Germinal center (tissue), 1 donor: ENCODE measurements around the gene IL3.

Experiments
- DNase-seq: peaks from one replicate; pipeline ENCODE4 v3.0.0; 2012; ENCODE audit warnings: mixed read lengths, low spot score

Gene IL3, protein sequence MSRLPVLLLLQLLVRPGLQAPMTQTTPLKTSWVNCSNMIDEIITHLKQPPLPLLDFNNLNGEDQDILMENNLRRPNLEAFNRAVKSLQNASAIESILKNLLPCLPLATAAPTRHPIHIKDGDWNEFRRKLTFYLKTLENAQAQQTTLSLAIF

GRCh38 chr5:132060501-132061161 is at the start of gene IL3:
TSS of gene IL3 (plus strand) at chr5:132060655. CDS start at chr5:132060707, 52 bp downstream.
- DNase-seq = no peak

DNA sequence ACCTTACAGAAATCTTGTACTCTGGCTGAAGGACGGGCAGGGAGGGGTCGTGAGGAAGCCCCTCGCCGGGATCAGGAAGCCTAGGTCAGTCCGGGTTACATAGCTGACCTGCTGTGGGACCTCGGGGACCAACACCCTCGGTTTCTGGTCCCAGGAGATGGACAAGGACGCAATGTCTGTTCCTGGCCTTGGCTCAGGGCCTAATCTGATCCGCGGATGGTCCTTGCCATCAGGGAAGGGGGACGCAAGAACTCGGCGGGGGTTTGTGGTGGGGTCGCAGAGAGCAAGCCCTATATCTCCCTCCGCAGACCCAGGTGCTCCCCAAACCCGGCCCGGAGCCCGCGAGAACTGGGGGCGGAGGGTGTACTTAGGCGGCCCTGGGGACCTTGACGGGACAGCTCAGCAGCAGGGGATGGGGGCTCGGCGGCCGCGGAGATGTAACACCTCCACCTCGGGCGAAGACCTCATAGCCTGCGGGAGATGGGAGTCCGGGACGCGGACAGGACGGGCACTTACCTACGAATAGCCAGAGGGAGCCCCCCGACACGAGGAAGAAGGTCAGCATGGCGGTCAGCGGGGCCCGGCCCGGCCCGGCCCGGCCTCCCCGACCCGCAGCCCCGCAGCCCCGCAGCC is 49.4 kb upstream of the IL3 start:
- no peak for DNase-seq

DNA sequence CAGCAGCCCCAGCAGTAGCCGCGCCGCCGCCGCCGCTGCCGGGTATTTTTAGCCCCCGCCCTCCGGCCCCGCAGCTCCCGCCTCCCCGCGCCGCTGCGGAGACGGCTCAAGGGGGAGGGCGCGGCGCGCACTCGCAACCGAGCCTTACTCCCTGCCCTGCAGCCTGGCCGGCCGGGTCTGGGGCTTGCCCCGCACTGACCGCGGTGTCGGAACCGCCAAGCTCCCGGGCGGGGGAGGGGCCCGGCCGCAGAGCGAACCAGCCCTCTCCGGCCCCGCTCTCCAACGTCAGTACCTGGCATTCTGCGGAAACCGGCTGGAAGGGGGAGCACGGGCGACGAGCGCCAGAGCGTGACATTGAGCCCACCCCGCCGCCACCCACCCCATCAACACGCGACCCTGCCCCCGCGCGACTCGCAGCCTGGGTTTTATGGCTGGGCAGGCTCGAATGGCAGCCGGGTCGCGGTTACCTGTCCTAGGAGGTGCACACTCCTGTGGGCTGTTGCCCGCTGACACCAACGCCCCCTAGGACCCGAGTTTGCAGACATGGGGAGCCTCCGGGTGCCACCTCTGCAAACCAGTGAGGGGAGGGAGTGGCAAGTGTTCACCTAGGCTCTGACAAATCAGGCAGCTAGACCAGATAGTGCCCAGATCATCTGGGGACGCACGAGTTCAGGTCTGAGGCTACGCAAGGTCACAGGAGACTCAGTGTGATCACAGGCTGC is 48.7 kb upstream of the IL3 start, which contains the start of gene ACSL6:
Gene ACSL6, minus strand, starts transcription at position 37 of the 722 bp plus-strand sequence. CDS start 105 bp downstream, outside the sequence.
- peak; percentile 45 for DNase-seq

GRCh38 chr5:132012371-132013005 is 48.0 kb upstream of the IL3 start:
- DNase-seq = no peak

DNA sequence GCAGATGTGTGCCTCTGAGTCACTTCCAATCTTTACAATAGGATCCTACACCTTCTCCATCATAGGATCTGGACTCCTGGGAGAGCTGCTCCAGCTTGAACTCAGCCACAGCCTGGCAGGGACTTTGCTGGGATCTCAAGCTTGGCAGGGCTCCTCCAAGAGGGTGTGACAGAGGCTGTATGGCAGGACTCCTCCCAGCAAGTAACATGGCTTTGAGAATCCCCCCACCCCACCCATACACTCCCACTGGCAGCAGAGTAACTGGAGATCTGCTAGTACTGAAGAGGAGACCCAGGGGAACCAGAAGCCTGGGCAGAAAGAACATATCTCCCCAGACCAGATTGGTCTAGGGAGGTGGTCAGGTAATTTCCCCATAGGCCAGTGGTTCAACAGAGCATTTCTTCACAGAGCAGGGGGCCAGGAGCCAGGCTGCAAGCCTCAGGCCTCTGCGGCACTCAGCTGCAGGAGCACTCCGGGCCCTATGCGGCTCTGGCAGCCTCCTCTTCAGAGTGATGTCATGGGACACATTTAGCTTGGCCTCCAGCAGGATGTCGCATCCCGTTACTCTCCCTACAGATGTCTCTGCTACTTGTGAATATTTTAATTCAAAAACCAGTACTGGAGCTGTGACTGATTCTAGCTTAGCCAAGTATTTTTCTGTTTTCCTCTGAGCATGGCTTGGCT is 47.3 kb upstream of the IL3 start:
- no peak for DNase-seq

GRCh38 chr5:132013711-132014110 is 46.7 kb upstream of the IL3 start:
- no peak for DNase-seq

GRCh38 chr5:132016721-132017250 is 43.7 kb upstream of the IL3 start:
- no peak for DNase-seq

GRCh38 chr5:132017316-132017715 is 43.1 kb upstream of the IL3 start:
- no peak for DNase-seq

DNA sequence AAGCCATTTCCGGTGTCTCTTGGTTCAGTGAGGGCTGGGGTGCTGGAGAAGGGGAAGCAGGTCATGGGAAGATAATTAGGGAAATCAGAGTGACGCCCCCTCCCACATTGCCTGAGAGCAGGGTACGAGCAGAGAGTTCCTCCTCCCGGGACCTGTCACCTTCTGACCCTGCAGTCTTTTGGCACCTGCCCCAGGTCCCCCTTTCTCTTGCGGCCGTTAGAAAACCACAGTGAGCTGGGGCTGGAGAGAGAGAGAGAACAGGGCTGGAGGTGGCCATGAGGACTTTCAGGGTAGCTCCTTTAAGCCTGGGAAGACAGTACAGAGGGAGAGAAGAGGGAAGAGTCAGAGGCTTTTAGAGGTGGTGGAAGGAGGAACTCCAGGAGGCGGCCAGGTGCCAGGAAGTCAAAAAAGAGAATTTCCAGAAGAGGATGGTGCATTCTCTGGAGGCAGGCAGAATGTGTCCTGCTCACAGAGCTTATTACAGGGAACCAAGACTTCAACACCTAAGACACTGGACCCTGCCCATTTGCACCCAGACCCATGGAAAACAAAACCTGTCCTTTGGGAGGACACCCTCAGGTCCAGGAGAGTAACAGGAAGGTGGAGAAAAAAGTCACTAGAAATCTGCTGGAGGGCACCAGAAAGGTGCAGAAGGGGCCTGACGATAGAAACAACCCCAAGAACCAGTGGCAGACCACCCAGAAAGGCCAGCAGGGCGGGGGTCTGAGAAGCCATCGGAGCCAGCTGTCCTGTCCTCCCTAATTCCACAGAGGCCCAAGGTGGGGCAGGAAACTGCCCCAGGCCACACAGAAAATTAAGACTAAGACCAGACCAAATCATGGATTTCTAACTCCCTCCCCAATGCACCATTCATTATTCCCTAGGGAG is 42.5 kb upstream of the IL3 start:
- DNase-seq = no peak

- DNase-seq = no peak
Measured at GRCh38 chr5:132019337-132019736, 41.1 kb upstream of the IL3 start.

DNA sequence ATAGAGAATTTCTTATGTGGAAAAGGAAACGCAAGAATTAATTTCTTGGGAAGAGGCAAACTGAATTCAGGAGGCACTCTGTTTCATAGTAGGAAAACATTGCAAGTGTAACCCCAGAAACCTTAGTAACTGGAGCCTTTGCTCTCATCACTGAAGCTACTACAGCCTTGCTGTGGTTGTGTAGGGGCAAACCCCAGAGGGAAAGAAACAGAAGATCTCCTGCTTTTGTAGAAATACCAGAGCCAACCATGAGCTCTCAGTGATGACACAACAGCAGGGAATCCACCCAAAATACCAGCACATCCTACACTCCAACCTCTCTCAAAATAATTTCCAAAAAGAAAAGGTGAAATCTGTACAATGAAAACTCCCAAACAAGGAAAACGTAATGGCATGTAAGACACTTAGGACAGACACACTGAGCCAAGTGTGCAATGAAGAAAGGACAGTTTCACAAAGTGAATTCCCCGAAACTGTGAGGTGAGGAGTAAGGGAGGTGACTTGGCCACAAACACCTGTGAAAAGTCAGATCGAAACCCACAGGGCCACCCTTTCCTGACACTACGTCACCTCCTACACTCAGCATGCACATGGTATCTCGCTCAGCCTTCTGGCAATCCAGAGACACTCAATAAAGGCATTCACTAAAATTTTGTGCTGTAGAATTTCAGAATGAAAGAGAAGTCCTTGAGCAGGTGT is 40.4 kb upstream of the IL3 start:
- DNase-seq = no peak

- no peak for DNase-seq
Measured at GRCh38 chr5:132020568-132021339, 39.7 kb upstream of the IL3 start.

GRCh38 chr5:132021654-132022053 is 38.8 kb upstream of the IL3 start:
- no peak for DNase-seq

DNA sequence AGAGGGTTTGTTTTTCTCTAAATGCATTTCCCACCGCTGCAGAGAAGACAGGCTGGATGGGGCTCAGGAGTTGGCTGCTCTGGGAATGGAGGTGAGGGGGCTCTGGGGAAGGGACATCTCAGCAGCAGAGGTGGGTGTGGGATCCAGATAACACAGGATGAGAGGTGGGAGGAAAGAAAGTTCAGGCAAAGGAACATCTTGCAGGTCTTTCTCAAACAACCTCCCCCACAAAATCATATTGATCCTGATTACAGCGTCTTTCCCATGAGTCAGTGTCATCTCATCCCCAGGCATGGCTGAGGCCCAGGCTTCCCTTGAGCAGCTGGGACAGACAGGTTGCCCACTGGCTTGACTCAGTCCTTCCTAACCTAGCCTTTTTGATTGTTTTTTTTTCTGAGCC is 37.7 kb upstream of the IL3 start:
- no peak for DNase-seq

DNA sequence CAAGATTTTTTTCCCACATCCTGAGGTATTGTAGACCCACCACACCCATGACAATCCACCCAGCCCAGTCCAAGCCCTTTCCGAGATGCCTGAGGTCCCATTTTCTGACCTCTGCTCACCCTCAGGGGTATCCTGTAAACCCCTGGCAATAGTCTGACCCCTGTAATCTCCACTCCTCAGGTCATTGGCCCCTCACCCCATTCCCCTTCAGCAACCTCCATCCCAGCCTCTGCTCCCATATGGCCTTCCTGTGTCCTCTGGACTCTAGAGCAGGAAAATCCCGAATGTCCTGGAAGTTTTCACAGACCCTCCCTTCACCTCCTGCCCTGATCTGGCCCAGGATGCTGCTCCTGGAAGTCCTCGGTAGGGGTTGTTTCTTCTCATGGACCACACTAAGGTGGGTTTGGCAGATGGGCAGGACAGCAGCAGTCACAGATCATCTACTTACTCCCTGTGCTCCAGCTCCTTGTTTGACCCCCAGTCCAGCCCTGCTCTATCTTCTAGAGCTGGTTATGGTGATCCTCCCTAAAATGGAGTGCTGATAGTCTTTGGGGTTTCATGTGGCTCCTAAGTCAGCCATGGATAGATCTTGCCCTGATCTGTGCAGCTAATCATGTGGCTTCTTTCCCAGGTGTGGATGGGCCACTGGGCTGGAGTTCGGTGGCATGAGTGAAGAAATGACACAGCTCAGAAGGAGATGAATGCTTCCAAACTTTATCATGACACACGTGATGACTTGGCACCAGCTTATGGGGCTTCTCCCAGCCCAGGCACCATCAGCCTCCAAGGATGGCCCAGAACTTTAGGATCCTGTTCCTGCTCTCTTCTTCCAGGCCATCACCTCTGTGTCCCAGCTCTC is 37.0 kb upstream of the IL3 start:
- DNase-seq = no peak

- no peak for DNase-seq
Measured at GRCh38 chr5:132024117-132024435, 36.4 kb upstream of the IL3 start.

DNA sequence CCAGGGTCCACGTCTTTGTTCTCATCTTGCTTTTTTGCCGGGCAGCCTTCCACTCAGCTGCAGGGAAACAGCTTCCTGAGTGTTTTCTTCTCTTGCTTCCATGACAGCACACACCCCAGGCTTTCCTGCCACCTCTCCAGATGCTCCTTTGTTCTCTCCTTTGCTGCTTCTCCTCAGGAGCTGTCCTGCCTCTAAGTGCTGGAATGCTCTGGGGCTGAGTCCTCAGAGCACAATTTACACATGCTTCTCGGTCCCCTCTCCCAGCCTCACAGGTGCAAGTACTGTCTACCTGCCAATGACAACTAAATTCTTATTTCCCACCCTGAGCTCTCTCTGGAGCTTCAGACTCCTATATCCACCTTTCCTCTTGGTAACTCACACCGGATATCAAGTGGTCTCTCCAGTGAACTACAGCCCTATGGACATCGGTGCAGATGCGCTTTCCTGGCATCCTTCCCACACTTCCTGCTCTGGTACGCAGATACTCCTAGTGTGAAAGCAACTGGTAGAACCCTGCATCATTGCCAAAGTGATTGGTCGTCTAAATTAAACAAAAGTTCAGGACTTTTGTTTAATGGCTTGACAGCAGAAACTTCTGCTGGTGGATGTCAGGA is 35.6 kb upstream of the IL3 start:
- DNase-seq = no peak
